ENCODE data around the gene CSGALNACT2.

The CSGALNACT2 gene

GRCh38 chr10:43108951-43109350 is 29.3 kb upstream of the CSGALNACT2 start:
- no peak overlapping the region for H3K27ac ChIP-seq (ENCODE audit: low read depth, low read length)
- no peaks in the 10 kb centered on the region for H3K9me3 ChIP-seq (ENCODE audit: insufficient read depth, low read length)
- no peak overlapping the region for H3K4me2 ChIP-seq (ENCODE audit: low read depth, low read length, poor library complexity, severe bottlenecking)
- H3K9me2 ChIP-seq (replicated peaks; ENCODE audit: insufficient read depth, low read length): no peaks in the 10 kb centered on the region
- no peaks in the 10 kb centered on the region for H3K79me2 ChIP-seq (ENCODE audit: insufficient read depth, low read length)
- H3F3A ChIP-seq (ENCODE audit: insufficient read depth): no peaks in the 10 kb centered on the region
- H2AFZ ChIP-seq (ENCODE audit: low read depth, low read length, severe bottlenecking): no peak overlapping the region
- H4K20me1 ChIP-seq (ENCODE audit: low read depth, low read length): no peaks in the 10 kb centered on the region
- H3K36me3 ChIP-seq (ENCODE audit: low read length): no peaks in the 10 kb centered on the region
- no peaks in the 10 kb centered on the region for H3K27me3 ChIP-seq (ENCODE audit: low read length)
- H3K9ac ChIP-seq (ENCODE audit: low read length): no peak overlapping the region
- TF ChIP-seq EZH2phosphoT487 (conservative IDR thresholded peaks at IDR 0.05; ENCODE audit: low read length) (no peak), CTCF (IDR thresholded peaks at IDR 0.05; ENCODE audit: insufficient read depth, low read length, poor library complexity, severe bottlenecking) (no peak)
- no peak overlapping the region for H3K4me3 ChIP-seq (ENCODE audit: insufficient read depth, low read length, poor library complexity, severe bottlenecking)

- Histone ChIP-seq H3K27ac (ENCODE audit: low read depth, low read length) (no peak overlapping the region), H3K9ac (ENCODE audit: low read length) (no peak overlapping the region), H3K9me2 (replicated peaks; ENCODE audit: insufficient read depth, low read length) (no peaks in the 10 kb centered on the region)
These were observed 28.5 kb upstream of the CSGALNACT2 start for GRCh38 chr10:43109671-43110249.

GRCh38 chr10:43110338-43111071 is 27.7 kb upstream of the CSGALNACT2 start:
- Histone ChIP-seq H3K9me3 (ENCODE audit: insufficient read depth, low read length) (no peaks in the 10 kb centered on the region), H3K9me2 (replicated peaks; ENCODE audit: insufficient read depth, low read length) (no peaks in the 10 kb centered on the region), H3K27me3 (ENCODE audit: low read length) (no peaks in the 10 kb centered on the region), H3K4me3 (ENCODE audit: insufficient read depth, low read length, poor library complexity, severe bottlenecking) (no peak overlapping the region), H3K4me2 (ENCODE audit: low read depth, low read length, poor library complexity, severe bottlenecking) (no peak overlapping the region), H3F3A (ENCODE audit: insufficient read depth) (no peaks in the 10 kb centered on the region), H3K9ac (ENCODE audit: low read length) (no peak overlapping the region), H3K36me3 (ENCODE audit: low read length) (no peaks in the 10 kb centered on the region), H3K79me2 (ENCODE audit: insufficient read depth, low read length) (no peaks in the 10 kb centered on the region), H2AFZ (ENCODE audit: low read depth, low read length, severe bottlenecking) (no peak overlapping the region), H4K20me1 (ENCODE audit: low read depth, low read length) (no peaks in the 10 kb centered on the region), H3K27ac (ENCODE audit: low read depth, low read length) (no peak overlapping the region)
- TF ChIP-seq EZH2phosphoT487 (conservative IDR thresholded peaks at IDR 0.05; ENCODE audit: low read length) (no peak), CTCF (IDR thresholded peaks at IDR 0.05; ENCODE audit: insufficient read depth, low read length, poor library complexity, severe bottlenecking) (no peak)

More at GRCh38 chr10:43109671-43110249, 28.5 kb upstream of the CSGALNACT2 start:
- Histone ChIP-seq H3K9me3 (ENCODE audit: insufficient read depth, low read length) (no peaks in the 10 kb centered on the region), H2AFZ (ENCODE audit: low read depth, low read length, severe bottlenecking) (no peak overlapping the region), H3K27me3 (ENCODE audit: low read length) (no peaks in the 10 kb centered on the region), H3K79me2 (ENCODE audit: insufficient read depth, low read length) (no peaks in the 10 kb centered on the region), H3K4me2 (ENCODE audit: low read depth, low read length, poor library complexity, severe bottlenecking) (no peak overlapping the region), H3K4me3 (ENCODE audit: insufficient read depth, low read length, poor library complexity, severe bottlenecking) (no peak overlapping the region), H4K20me1 (ENCODE audit: low read depth, low read length) (no peaks in the 10 kb centered on the region), H3K36me3 (ENCODE audit: low read length) (no peaks in the 10 kb centered on the region), H3F3A (ENCODE audit: insufficient read depth) (no peaks in the 10 kb centered on the region)
- TF ChIP-seq CTCF (IDR thresholded peaks at IDR 0.05; ENCODE audit: insufficient read depth, low read length, poor library complexity, severe bottlenecking) (no peak), EZH2phosphoT487 (conservative IDR thresholded peaks at IDR 0.05; ENCODE audit: low read length) (no peak)

Data from SU-DHL-6 (cell line).